CD14-positive monocyte (primary cell): ENCODE measurements around the gene SMIM13. TPM values are rescaled to one million over a fixed set of nuclear protein-coding genes. Genes with fewer than 3 reads are reported as not detected.

Experiments used
- DNase-seq, 3 donors: peaks; one replicate each; pipeline ENCODE4 v3.0.0-alpha.2; 2011 to 2022
- H2AFZ ChIP-seq: 2 replicates; pipeline ENCODE4 v1.6.0; 2012; ENCODE audit warnings: mild to moderate bottlenecking, low read depth, low read length, inconsistent platforms; ENCODE audit not compliant: insufficient read depth, poor library complexity, severe bottlenecking
- H3K27ac ChIP-seq, 2 donors: 1 replicate in 1 of 2; 2 replicates in 1 of 2; pipeline ENCODE4 v1.5.1; 2012 to 2013; ENCODE audit warnings: low read length in 2 of 2, control low read depth in 1 of 2, inconsistent platforms in 1 of 2, low read depth in 1 of 2, mild to moderate bottlenecking in 1 of 2
- H3K27me3 ChIP-seq, 2 donors: one replicate each; pipeline versions ENCODE4 v1.6.0 to v1.6.1; 2011 to 2013; ENCODE audit warnings: low read length in 2 of 2; ENCODE audit not compliant: control insufficient read depth in 2 of 2, insufficient read depth in 2 of 2
- H3K36me3 ChIP-seq, 2 donors: replicated peaks in 1 of 2; 1 replicate in 1 of 2; 2 replicates in 1 of 2; pipeline versions ENCODE4 v1.5.1 to v1.6.1; 2012 to 2013; ENCODE audit warnings: low read length in 2 of 2, control low read depth in 1 of 2, inconsistent platforms in 1 of 2, mild to moderate bottlenecking in 1 of 2; ENCODE audit not compliant: insufficient read depth in 2 of 2, control insufficient read depth in 1 of 2
- H3K4me1 ChIP-seq, 2 donors: 1 replicate in 1 of 2; 2 replicates in 1 of 2; pipeline versions ENCODE4 v1.5.1 to v1.6.1; 2012 to 2013; ENCODE audit warnings: low read length in 2 of 2, control low read depth in 1 of 2, inconsistent platforms in 1 of 2, mild to moderate bottlenecking in 1 of 2, moderate library complexity in 1 of 2; ENCODE audit not compliant: insufficient read depth in 2 of 2, control insufficient read depth in 1 of 2
- H3K4me2 ChIP-seq: replicated peaks from 2 replicates; pipeline ENCODE3; 2012; ENCODE audit warnings: low read length, moderate library complexity, mild to moderate bottlenecking; ENCODE audit not compliant: poor library complexity, severe bottlenecking; ENCODE audit errors: extremely low read depth
- H3K4me3 ChIP-seq, 3 experiments: fragments of 200-600 bp in 1 of 3; sonication (generic) in 1 of 3; replicated peaks in 1 of 3; 1 replicate in 2 of 3; 2 replicates in 1 of 3; pipeline ENCODE4 v1.5.1; 2011 to 2013; ENCODE audit warnings: low read length in 3 of 3, mild to moderate bottlenecking in 3 of 3, control low read depth in 2 of 3, low read depth in 2 of 3, inconsistent platforms in 1 of 3, moderate library complexity in 1 of 3
- H3K79me2 ChIP-seq: 2 replicates; pipeline ENCODE4 v1.6.0; 2012; ENCODE audit warnings: mild to moderate bottlenecking, control low read depth, inconsistent platforms, low read length, moderate library complexity; ENCODE audit not compliant: insufficient read depth
- H3K9ac ChIP-seq: 2 replicates; pipeline ENCODE4 v1.6.0; 2017; ENCODE audit warnings: low read length, mild to moderate bottlenecking; ENCODE audit not compliant: insufficient read depth, poor library complexity, severe bottlenecking
- H3K9me3 ChIP-seq, 2 donors: replicated peaks in 1 of 2; 1 replicate in 1 of 2; 2 replicates in 1 of 2; pipeline versions ENCODE4 v1.5.1 to v1.6.1; 2012 to 2013; ENCODE audit warnings: low read length in 2 of 2, control low read depth in 1 of 2; ENCODE audit not compliant: control insufficient read depth in 1 of 2, insufficient read depth in 1 of 2
- H4K20me1 ChIP-seq: 2 replicates; pipeline ENCODE4 v1.6.0; 2012; ENCODE audit warnings: mild to moderate bottlenecking, low read length, control low read depth, moderate library complexity; ENCODE audit not compliant: insufficient read depth
- H3K27ac Mint-ChIP-seq, 7 donors: one replicate each; pipeline ENCODE4 v1.8.0; 2020; ENCODE audit warnings: mild to moderate bottlenecking in 7 of 7, mixed read lengths in 7 of 7, moderate library complexity in 6 of 7, inconsistent platforms in 2 of 7
- H3K27me3 Mint-ChIP-seq, 3 donors: one replicate each; pipeline ENCODE4 v1.8.0; 2021 to 2022; ENCODE audit warnings: low read depth in 3 of 3, mild to moderate bottlenecking in 3 of 3, mixed read lengths in 3 of 3, moderate library complexity in 3 of 3, inconsistent platforms in 1 of 3
- H3K36me3 Mint-ChIP-seq, 2 donors: one replicate each; pipeline ENCODE4 v1.8.0; 2020; ENCODE audit warnings: mixed read lengths in 2 of 2, inconsistent platforms in 1 of 2, mild to moderate bottlenecking in 1 of 2
- H3K4me1 Mint-ChIP-seq: one replicate; pipeline ENCODE4 v1.8.0; 2020; ENCODE audit warnings: mild to moderate bottlenecking, mixed read lengths
- H3K4me3 Mint-ChIP-seq, 2 donors: one replicate each; pipeline ENCODE4 v1.8.0; 2020; ENCODE audit warnings: mild to moderate bottlenecking in 2 of 2, mixed read lengths in 2 of 2, moderate library complexity in 1 of 2
- H3K9me3 Mint-ChIP-seq, 7 donors: one replicate each; pipeline ENCODE4 v1.8.0; 2020 to 2022; ENCODE audit warnings: mixed read lengths in 7 of 7, mild to moderate bottlenecking in 6 of 7, moderate library complexity in 6 of 7, inconsistent platforms in 2 of 7
- CTCF ChIP-seq: fragments of 200-600 bp; IDR thresholded peaks from one replicate; pipeline ENCODE4 v1.8.0; 2022; ENCODE audit warnings: antibody characterized with exemption, mild to moderate bottlenecking
- WGBS: methylation state at CpG from one replicate; pipeline ENCODE4 v1.1.5; 2013; ENCODE audit warnings: missing lambda C conversion rate; ENCODE audit not compliant: insufficient coverage; 5-methylcytosine and 5-hydroxymethylcytosine counted together
- intact Hi-C, 2 donors: fragments of 100-400 bp; cut with micrococcal nuclease; formaldehyde crosslinking; loops; one replicate each; pipeline versions ENCODE4 v1.15.0 to v1.15.1; 2023
- polyA plus RNA-seq, 3 donors: library from polyadenylated mRNA; depleted of rRNA in 1 of 3; unstranded in 2 of 3; stranded (reverse) in 1 of 3; fragments of 300-500 nt in 2 of 3; fragments of >200 nt in 1 of 3; fragmentation: Illumina TruSeq in 2 of 3; gene quantifications; 1 replicate in 2 of 3; 2 replicates in 1 of 3; pipeline ENCODE4 v1.2.3, GENCODE V29; 2012 to 2021

The SMIM13 gene
- polyA plus RNA-seq, 3 donors, result 1.4 to 3.4 (median 2.4) TPM

GRCh38 chr6:11163932-11164331 is 70.3 kb downstream of the SMIM13 start:
- Mint-ChIP-seq H3K27me3 (peaks cover 0 to 2% (median 2%) of the 10 kb centered on the region in 3 donors), H3K27ac (peak overlapping the region in 1 of 7 donors; percentile 80), H3K4me1 (peaks cover 8% of the 10 kb centered on the region), H3K36me3 (no peaks in the 10 kb centered on the region), H3K9me3 (peaks cover 0 to 3% (median 0%) of the 10 kb centered on the region in 7 donors), H3K4me3 (no peak overlapping the region)
- peaks cover 0 to 9% of the 10 kb centered on the region in 2 donors for H3K4me1 ChIP-seq
- TF ChIP-seq CTCF, result no peak
- WGBS, result 100% methylated on average over 2 of the region's 2 CpGs
- H3K27me3 ChIP-seq, result no peaks in the 10 kb centered on the region
- H3K79me2 ChIP-seq, result no peaks in the 10 kb centered on the region
- H3K4me3 ChIP-seq, result no peak overlapping the region
- no peaks in the 10 kb centered on the region for H4K20me1 ChIP-seq
- no peaks in the 10 kb centered on the region for H3K36me3 ChIP-seq
- H3K9me3 ChIP-seq, result no peaks in the 10 kb centered on the region
- no peak overlapping the region for H3K4me2 ChIP-seq
- no peak for DNase-seq
- H3K27ac ChIP-seq, result no peak overlapping the region
- no peak overlapping the region for H2AFZ ChIP-seq
- no peak overlapping the region for H3K9ac ChIP-seq
- intact Hi-C loops, result no loop called here

- 96% methylated on average over 15 of the region's 20 CpGs for WGBS
- Histone ChIP-seq H3K9me3 (no peaks in the 10 kb centered on the region), H3K4me3 (no peak overlapping the region), H3K4me1 (no peaks in the 10 kb centered on the region), H4K20me1 (no peaks in the 10 kb centered on the region), H3K9ac (no peak overlapping the region), H3K27me3 (no peaks in the 10 kb centered on the region), H3K36me3 (no peaks in the 10 kb centered on the region), H3K27ac (no peak overlapping the region), H3K79me2 (no peaks in the 10 kb centered on the region), H2AFZ (no peak overlapping the region), H3K4me2 (no peak overlapping the region)
- H3K4me3 Mint-ChIP-seq, result no peak overlapping the region
- H3K9me3 Mint-ChIP-seq, result peaks cover 0 to 3% (median 0%) of the 10 kb centered on the region in 7 donors
- no peaks in the 10 kb centered on the region for H3K36me3 Mint-ChIP-seq
- intact Hi-C loops, result no loop called here
- no peak for TF ChIP-seq CTCF
- H3K4me1 Mint-ChIP-seq, result no peaks in the 10 kb centered on the region
- no peak for DNase-seq
- H3K27me3 Mint-ChIP-seq, result peaks cover 0 to 2% (median 2%) of the 10 kb centered on the region in 3 donors
- peak overlapping the region in 1 of 7 donors; percentile 36 for H3K27ac Mint-ChIP-seq
These were observed 71.3 kb downstream of the SMIM13 start for GRCh38 chr6:11164717-11165646.
